GM20000 (cell line): ENCODE results near the gene GPI.

ENCODE experiments used
- DNase-seq: peaks from one replicate; pipeline ENCODE4 v3.0.0; 2012; ENCODE audit warnings: low spot score
- TF ChIP-seq, protein P1 (sequence below): IDR thresholded peaks from 2 replicates; pipeline ENCODE4 v1.5.1; 2012; ENCODE audit warnings: mild to moderate bottlenecking, control low read depth; ENCODE audit errors: extremely low read depth, missing control alignments

GPI gene

DNA sequence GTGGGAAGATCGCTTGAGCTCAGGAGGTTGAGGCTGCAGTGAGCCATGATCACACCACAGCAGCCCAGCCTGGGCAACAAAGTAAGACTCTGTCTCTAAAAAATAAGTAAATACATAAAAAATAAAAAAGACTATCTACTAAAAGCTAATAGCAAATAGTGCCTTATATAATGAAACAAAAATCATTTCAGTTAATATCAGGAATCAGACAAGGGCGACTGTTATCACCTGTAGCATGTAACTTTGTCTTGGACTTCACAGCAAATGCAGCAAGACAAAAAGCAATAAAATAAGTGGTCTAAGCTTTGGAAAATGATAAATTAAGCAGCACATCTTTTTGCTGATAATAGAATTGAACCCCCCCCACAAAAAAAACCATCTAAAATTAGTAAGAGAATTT lies 21.2 kb upstream of the GPI start:
- TF ChIP-seq, protein P1, sequence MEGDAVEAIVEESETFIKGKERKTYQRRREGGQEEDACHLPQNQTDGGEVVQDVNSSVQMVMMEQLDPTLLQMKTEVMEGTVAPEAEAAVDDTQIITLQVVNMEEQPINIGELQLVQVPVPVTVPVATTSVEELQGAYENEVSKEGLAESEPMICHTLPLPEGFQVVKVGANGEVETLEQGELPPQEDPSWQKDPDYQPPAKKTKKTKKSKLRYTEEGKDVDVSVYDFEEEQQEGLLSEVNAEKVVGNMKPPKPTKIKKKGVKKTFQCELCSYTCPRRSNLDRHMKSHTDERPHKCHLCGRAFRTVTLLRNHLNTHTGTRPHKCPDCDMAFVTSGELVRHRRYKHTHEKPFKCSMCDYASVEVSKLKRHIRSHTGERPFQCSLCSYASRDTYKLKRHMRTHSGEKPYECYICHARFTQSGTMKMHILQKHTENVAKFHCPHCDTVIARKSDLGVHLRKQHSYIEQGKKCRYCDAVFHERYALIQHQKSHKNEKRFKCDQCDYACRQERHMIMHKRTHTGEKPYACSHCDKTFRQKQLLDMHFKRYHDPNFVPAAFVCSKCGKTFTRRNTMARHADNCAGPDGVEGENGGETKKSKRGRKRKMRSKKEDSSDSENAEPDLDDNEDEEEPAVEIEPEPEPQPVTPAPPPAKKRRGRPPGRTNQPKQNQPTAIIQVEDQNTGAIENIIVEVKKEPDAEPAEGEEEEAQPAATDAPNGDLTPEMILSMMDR = no peak
- no peak for DNase-seq

DNA sequence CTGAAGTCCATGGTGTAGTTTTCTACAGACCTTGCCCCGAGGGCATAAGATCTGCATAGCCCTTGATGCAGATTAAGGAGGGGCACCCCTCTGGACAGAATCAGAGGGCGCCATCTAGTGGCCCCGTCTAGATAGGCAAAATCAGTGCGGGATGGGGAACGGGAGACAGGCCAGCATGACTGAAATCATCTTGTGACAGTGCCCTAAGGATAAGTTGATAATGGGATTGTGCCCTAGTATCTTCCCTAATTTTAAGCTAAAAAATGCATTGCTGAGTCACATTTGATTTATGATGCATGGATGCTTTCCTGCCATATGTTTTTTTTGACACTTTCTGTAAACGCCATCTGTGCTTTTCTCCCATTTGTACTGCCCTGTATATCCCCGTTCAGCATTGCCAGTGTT lies 19.0 kb upstream of the GPI start:
- TF ChIP-seq, protein P1 = peak; percentile 64
- peak; percentile 82 for DNase-seq

DNA sequence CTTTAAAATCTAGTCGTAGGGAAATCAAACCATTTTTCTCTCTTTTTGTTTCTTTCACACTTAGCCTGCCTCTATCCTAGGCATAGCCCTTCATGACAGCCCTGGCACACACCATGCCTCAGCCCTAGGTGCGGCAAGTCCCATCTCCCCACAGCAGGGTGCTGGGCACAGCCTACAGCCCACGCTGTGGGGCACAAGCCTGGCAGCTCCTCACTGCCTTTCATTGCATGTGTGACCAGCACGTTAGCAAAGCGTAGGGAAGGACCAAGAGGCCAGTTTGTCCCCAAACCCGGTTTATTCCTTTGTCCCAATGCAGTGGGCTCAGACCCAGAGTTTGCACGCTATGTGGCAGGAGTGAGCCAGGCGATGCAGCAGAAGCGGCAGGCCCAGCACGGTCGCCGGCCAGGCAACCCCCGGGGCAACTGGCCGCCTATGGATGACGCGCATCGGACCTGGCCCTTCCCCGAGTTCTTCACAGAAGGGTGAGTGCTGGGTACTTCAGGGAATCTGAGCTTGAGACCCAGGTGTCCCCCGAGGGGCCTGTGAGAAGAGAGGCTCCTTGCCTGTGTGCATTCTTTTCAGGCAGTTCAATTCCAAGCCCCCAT lies 17.3 kb upstream of the GPI start:
- no peak for DNase-seq
- TF ChIP-seq, protein P1 = no peak

DNA sequence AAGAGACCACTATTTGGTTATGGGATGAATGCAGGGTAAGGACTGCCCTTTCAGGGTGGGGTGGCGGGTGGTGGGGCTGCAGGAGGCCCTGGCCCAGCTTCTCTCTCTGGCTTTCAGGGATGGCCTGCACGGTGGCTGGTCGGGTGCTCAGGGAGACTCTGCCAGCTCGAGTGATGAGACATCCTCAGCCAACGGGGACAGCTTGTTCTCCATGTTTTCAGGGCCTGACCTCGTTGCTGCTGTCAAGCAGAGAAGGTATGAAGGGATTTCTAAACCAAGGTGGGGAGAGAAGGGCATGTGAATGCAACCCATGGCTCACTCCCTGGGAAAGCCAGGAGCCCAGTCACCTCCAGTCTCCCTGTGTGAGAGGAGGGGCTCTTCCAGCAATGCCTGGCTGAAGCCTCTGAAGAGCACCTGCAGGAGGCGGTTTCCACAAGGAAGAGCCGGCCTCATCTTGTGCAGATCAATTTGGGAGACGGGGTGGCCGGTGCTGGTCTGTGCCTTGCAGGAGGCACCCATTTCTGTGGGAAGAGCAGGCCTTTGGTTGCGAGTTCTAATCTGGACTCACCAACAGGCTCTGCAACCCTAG lies 16.0 kb upstream of the GPI start:
- TF ChIP-seq, protein P1 = no peak
- DNase-seq = no peak

DNA sequence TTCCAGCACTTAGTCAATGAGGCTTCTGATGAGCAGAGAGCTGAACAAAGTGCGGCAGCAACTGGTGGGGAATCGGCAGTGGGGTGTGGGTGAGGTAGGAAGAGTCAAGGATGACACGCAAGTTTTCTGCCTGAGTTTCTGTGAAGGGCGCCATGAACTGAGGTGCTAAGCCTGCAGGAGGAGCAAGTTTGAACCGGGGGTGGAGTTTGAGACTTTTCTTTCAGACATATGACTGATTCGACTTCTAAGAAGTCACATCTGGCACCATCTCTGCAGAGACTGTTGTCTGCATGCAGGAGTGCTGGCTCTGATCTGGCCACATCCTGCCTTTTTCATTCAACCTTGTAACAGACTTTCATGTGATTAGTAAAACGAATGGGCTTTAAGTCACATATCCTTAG lies 14.8 kb upstream of the GPI start:
- TF ChIP-seq, protein P1 = no peak
- DNase-seq = peak; percentile 41

DNA sequence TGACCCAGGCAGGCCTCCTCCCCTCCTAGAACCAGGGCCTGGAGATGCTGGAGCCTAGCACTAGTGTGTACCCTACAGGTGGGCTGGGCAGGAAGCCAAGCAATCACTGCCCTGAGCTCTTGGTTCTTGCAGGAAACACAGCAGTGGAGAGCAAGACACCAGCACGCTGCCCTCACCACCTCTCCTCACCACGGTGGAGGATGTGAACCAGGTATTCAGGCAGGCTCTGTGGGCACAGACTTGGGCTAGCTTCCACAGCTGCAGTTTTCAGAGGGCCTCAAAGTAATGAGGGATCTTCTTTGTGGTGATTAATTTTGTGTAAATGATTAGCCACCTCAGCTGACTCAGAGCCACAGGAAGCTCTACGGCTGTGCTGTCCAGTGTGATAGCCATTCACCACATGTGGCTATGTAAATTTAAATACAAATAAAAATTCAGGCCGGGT lies 13.6 kb upstream of the GPI start:
- TF ChIP-seq, protein P1 = no peak
- no peak for DNase-seq

DNA sequence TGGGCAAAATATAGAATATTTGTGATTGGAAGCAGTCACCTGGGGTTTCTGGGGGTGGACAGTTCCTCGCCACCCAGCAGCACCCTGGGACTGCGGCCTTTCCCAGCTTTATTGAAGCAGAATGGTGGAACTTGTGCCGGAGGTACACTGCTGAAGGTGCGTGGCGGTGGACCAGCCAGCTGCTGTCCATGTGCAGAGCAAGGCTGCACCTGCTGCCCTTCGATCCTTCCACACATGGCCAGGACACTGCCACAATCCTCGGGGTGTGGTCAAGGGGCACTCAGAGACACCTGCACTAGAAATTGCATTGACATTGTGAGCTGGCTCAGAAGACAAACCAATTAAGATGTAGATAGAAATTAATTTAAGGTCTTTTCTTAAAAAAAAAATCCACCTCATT lies 11.4 kb upstream of the GPI start:
- TF ChIP-seq, protein P1 = no peak

More for the DNA sequence above, 11.4 kb upstream of the GPI start:
- DNase-seq = no peak
